Measurements from ENCODE around the gene DHRS4.
A peak's percentile ranks its signal among the peaks of the same experiment; 100 is the strongest.
"Not testable (repeated sequence)": the region's sequence is repeated elsewhere in the genome, so short reads cannot be mapped to it uniquely, and the experiment has no call there.

The DHRS4 gene

DNA sequence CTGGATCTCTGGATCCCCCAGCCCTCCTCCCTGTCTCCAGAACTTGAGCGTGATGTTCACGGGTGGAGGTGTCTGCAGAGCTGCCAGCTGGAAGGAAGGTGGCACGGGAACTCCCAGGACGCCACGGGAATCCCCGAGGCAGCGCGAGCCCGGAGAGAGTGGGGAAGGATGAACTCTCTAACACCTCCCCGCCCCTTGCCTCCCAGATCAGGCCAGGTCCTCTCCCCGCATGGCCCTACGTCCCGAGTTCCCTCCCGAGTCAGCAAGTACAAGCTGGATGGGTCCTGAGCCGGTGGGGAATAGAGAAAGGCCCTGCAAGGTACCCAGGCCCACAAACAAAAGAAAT is 52.9 kb downstream of the DHRS4 start:
- H3K79me2 ChIP-seq (ENCODE audit: insufficient read depth, low read length), result peaks cover 23% of the 10 kb centered on the region
- not testable (repeated sequence) for H4K20me1 ChIP-seq (ENCODE audit: insufficient read depth, low read length); H3K9me3 ChIP-seq (ENCODE audit: insufficient read depth, low read length, severe bottlenecking); H3K36me3 ChIP-seq (ENCODE audit: insufficient read depth, low read length); DNase-seq; H3K27me3 ChIP-seq (ENCODE audit: insufficient read depth, low read length, poor library complexity)
- peak overlapping the region; percentile 64 for H3K9ac ChIP-seq (ENCODE audit: low read depth, low read length)
- ATAC-seq (ENCODE audit: insufficient read depth, low read depth), result peak; percentile 25
- peak overlapping the region; percentile 70 for H3K4me2 ChIP-seq (ENCODE audit: insufficient read depth, low read length)
- H3K27ac ChIP-seq (ENCODE audit: low read length), result peak overlapping the region; percentile 78; the same call in 1 of the 2 replicates
- peaks cover 39% of the 10 kb centered on the region for H3K4me1 ChIP-seq (ENCODE audit: insufficient read depth, low read length)
- peak overlapping the region; percentile 60; the same call in 1 of the 2 replicates for H2AFZ ChIP-seq (ENCODE audit: low read depth, low read length)
- peak overlapping the region in 1 of 2 experiments; percentile 65; a peak in 2 of 4 replicates for H3K4me3 ChIP-seq (ENCODE audit: low read depth in 1 of 2, low read length in 2 of 2)

DNA sequence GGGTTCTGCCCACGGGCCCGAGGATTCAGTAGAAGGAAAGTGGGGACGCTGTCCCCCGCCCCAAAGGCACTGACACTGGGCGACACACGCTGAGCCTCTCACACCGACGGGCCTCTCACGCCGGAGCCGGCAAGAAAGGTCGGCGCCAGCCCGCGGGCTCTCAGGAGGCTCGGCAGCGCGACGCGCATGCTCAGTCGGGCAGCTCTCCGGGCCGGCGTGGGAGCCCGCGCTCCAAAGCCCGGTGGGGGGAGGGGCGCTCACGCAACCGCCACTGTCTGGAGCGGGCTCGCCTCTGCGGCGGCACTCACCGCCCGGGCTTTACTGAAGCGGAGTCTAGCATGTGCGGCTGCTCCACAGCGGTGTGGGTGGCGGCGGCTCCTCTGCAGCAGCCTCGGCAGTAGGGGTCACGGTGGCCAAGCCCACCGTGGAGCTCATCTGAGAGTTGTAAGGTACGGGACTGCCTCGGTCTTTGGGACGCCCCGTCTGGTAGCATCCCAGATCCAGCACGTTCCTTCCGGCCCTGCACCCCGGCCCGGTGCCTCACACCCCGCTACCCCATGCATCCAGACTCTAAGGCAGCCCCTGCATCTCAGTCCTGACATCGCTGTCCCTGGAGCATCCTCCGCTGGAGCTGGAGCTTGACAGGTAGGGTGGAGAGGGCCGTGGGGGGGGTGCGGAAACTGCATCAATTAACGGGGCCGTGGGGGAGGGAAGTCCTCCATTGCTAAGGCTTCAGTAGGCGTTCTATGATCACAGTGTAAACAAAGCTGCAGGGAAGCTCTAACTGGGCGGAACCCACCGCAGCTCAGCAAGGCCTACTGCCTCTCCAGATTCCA is 53.5 kb downstream of the DHRS4 start:
- Histone ChIP-seq H3K4me2 (ENCODE audit: insufficient read depth, low read length) (peak overlapping the region; percentile 70), H3K9ac (ENCODE audit: low read depth, low read length) (peak overlapping the region; percentile 64), H3K4me3 (ENCODE audit: low read depth in 1 of 2, low read length in 2 of 2) (peak overlapping the region; percentile 16 to 65; a peak in 3 of 4 replicates), H3K79me2 (ENCODE audit: insufficient read depth, low read length) (peaks cover 23% of the 10 kb centered on the region), H3K27ac (ENCODE audit: low read length) (peak overlapping the region; percentile 78), H3K4me1 (ENCODE audit: insufficient read depth, low read length) (peaks cover 44% of the 10 kb centered on the region), H2AFZ (ENCODE audit: low read depth, low read length) (peak overlapping the region; percentile 73)
- not testable (repeated sequence) for H4K20me1 ChIP-seq (ENCODE audit: insufficient read depth, low read length); H3K9me3 ChIP-seq (ENCODE audit: insufficient read depth, low read length, severe bottlenecking); H3K27me3 ChIP-seq (ENCODE audit: insufficient read depth, low read length, poor library complexity); H3K36me3 ChIP-seq (ENCODE audit: insufficient read depth, low read length)
- peak; percentile 85 for ATAC-seq (ENCODE audit: insufficient read depth, low read depth)
- peak; percentile 77 for DNase-seq

DNA sequence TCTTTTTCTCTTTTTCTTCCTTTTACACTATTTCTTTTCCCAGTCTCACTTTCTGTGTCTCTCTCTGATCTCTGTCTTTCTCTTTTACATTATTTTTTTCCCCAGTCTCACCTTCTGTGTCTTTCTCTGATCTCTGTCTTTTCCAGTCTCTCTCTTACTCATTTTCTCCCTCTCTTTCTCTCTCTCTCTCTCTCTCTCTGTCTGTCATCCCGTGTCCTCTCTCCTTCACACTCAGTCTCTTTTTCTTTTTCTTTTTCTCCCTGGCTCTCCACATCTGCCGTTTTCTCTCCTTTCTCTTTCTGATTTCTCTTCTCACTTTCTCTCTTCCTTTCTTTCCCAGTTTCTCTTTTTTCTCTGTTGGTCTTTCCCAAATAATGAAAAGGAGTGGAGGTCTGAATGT is 57.5 kb downstream of the DHRS4 start:
- Histone ChIP-seq H3K27ac (ENCODE audit: low read length) (peak overlapping the region; percentile 63), H3K36me3 (ENCODE audit: insufficient read depth, low read length) (peaks cover 9% of the 10 kb centered on the region), H3K4me3 (ENCODE audit: low read depth in 1 of 2, low read length in 2 of 2) (peak overlapping the region; percentile 9 to 29; a peak in 2 of 4 replicates), H3K27me3 (ENCODE audit: insufficient read depth, low read length, poor library complexity) (no peaks in the 10 kb centered on the region), H3K4me1 (ENCODE audit: insufficient read depth, low read length) (peaks cover 58% of the 10 kb centered on the region), H2AFZ (ENCODE audit: low read depth, low read length) (no peak overlapping the region), H3K9ac (ENCODE audit: low read depth, low read length) (peak overlapping the region; percentile 35), H3K79me2 (ENCODE audit: insufficient read depth, low read length) (peaks cover 52% of the 10 kb centered on the region), H3K4me2 (ENCODE audit: insufficient read depth, low read length) (peak overlapping the region; percentile 53), H3K9me3 (ENCODE audit: insufficient read depth, low read length, severe bottlenecking) (no peaks in the 10 kb centered on the region), H4K20me1 (ENCODE audit: insufficient read depth, low read length) (no peaks in the 10 kb centered on the region; the same call in 1 of the 2 replicates)
- TF ChIP-seq EZH2 (IDR thresholded peaks at IDR 0.05; ENCODE audit: borderline replicate concordance, low read depth, low read length, severe bottlenecking), result no peak
- TF ChIP-seq, protein P1, sequence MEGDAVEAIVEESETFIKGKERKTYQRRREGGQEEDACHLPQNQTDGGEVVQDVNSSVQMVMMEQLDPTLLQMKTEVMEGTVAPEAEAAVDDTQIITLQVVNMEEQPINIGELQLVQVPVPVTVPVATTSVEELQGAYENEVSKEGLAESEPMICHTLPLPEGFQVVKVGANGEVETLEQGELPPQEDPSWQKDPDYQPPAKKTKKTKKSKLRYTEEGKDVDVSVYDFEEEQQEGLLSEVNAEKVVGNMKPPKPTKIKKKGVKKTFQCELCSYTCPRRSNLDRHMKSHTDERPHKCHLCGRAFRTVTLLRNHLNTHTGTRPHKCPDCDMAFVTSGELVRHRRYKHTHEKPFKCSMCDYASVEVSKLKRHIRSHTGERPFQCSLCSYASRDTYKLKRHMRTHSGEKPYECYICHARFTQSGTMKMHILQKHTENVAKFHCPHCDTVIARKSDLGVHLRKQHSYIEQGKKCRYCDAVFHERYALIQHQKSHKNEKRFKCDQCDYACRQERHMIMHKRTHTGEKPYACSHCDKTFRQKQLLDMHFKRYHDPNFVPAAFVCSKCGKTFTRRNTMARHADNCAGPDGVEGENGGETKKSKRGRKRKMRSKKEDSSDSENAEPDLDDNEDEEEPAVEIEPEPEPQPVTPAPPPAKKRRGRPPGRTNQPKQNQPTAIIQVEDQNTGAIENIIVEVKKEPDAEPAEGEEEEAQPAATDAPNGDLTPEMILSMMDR (IDR thresholded peaks at IDR 0.05; ENCODE audit: borderline replicate concordance, extremely low read depth, low read length, poor library complexity, severe bottlenecking), result no peak
- ATAC-seq (ENCODE audit: insufficient read depth, low read depth), result no peak
- DNase-seq, result no peak

DNA sequence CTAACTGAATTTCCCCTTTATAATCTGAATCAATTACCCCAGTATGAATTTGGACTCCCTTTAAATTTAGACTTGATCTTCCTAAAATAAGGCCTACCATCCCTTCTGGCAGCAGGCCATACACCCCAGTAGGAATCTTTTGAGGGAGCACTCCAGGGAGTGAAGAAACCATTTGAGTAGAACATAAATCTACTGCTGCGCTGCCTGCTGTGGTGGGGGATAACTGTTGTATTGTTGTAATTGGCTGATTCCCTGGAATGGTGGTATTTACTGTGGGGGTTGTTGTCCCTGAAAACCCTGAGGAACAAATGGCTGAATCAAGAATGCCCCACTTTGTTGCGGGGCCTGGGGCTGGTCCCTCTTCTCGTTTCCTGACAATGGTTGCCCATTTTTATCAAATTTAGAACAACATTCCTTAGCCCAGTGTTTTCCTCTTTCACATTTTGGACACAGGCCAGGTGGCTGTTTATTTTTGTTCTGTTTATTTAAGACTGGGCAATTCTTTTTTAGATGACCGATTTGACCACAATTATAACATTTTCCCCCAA is 59.2 kb downstream of the DHRS4 start:
- not testable (repeated sequence) for ATAC-seq (ENCODE audit: insufficient read depth, low read depth); H3K4me2 ChIP-seq (ENCODE audit: insufficient read depth, low read length); H4K20me1 ChIP-seq (ENCODE audit: insufficient read depth, low read length); DNase-seq; H2AFZ ChIP-seq (ENCODE audit: low read depth, low read length); H3K27ac ChIP-seq (ENCODE audit: low read length); H3K4me3 ChIP-seq (ENCODE audit: low read depth in 1 of 2, low read length in 2 of 2); H3K9me3 ChIP-seq (ENCODE audit: insufficient read depth, low read length, severe bottlenecking); H3K27me3 ChIP-seq (ENCODE audit: insufficient read depth, low read length, poor library complexity); H3K36me3 ChIP-seq (ENCODE audit: insufficient read depth, low read length); H3K9ac ChIP-seq (ENCODE audit: low read depth, low read length)
- Histone ChIP-seq H3K4me1 (ENCODE audit: insufficient read depth, low read length) (peaks cover 52% of the 10 kb centered on the region), H3K79me2 (ENCODE audit: insufficient read depth, low read length) (peaks cover 49% of the 10 kb centered on the region)

Measured in DND-41 (cell line).